ENCODE measurements around the gene DOCK9.
A peak's percentile ranks its signal among the peaks of the same experiment; 100 is the strongest.

Gene DOCK9

GRCh38 chr13:98977568-98978265, at the start of gene DOCK9:
Gene DOCK9 (minus strand): TSS chr13:98978064. CDS start chr13:98977909, 155 bp downstream.
- DNase-seq (ENCODE audit: low spot score), result peak; percentile 65

DNA sequence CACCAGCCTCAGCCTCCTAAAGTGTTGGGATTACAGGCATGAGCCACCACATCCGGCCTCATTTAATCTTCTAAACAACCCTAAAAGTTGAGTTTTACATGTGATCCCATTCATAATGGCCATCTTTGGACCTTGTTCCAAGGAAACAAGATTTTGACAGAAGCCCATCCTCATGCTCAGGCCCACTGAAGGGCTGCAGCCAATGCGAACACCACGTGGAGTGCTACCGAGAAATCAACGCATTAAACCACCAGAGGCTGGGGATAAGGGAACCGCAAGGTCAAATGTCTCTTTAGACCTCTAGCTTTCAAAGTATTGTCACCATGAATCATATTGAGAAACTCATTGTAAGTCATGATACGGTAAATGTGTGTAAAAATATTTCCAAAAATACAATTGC, 49.4 kb upstream of the DOCK9 start:
- no peak for DNase-seq (ENCODE audit: low spot score)

GRCh38 chr13:99022941-99023340, 45.1 kb upstream of the DOCK9 start:
- no peak for DNase-seq (ENCODE audit: low spot score)

- DNase-seq (ENCODE audit: low spot score), result peak; percentile 16
These were observed 40.7 kb upstream of the DOCK9 start for GRCh38 chr13:99018418-99019180.

- no peak for DNase-seq (ENCODE audit: low spot score)
These were observed 38.0 kb upstream of the DOCK9 start for GRCh38 chr13:99015606-99016490.

GRCh38 chr13:99014522-99014921, 36.7 kb upstream of the DOCK9 start:
- DNase-seq (ENCODE audit: low spot score), result no peak

DNA sequence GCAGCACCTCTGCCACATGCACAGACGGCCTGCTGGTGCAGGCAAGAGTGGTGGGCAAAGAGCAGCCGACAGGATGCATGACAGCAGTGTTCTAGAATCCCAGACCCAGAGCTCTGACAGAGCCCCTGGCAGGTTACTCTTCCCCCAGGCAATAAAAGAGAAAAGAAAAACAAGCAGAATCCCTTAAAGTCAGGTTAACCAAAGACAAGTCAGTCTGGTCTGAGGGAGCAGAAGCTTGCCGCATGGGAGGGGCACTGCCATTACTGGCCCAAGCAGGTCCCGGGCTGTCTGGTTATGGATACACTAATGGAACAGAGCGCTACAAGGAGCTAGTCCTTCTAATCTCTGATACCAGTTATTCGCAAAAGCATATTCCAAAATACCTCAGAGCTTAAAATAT, 36.1 kb upstream of the DOCK9 start:
- DNase-seq (ENCODE audit: low spot score), result no peak

DNA sequence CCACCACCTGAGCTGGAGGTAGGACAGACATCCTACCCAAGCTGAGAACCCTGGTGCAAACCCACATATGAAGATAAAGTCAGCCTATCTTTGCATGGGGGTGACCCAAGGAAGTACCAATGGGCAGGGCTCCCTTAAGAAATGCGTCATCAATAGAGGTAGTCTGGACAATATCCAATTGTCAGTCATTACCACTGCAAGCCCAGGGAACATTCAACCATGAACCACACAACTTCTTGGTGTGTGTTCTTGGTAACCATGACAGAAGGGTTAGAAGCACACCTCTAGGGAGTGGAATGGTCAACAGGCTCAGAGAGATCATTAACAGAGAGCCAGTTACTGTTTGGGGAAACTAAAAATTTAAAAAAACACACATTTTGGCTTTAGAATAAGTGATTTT, 34.7 kb upstream of the DOCK9 start:
- DNase-seq (ENCODE audit: low spot score), result no peak

GRCh38 chr13:99009987-99010551, 32.2 kb upstream of the DOCK9 start:
- DNase-seq (ENCODE audit: low spot score), result no peak

- no peak for DNase-seq (ENCODE audit: low spot score)
These were observed 30.7 kb upstream of the DOCK9 start for GRCh38 chr13:99008577-99008976.

GRCh38 chr13:99007414-99007986, 29.6 kb upstream of the DOCK9 start:
- DNase-seq (ENCODE audit: low spot score), result no peak

GRCh38 chr13:99005609-99006008, 27.7 kb upstream of the DOCK9 start:
- DNase-seq (ENCODE audit: low spot score), result no peak

DNA sequence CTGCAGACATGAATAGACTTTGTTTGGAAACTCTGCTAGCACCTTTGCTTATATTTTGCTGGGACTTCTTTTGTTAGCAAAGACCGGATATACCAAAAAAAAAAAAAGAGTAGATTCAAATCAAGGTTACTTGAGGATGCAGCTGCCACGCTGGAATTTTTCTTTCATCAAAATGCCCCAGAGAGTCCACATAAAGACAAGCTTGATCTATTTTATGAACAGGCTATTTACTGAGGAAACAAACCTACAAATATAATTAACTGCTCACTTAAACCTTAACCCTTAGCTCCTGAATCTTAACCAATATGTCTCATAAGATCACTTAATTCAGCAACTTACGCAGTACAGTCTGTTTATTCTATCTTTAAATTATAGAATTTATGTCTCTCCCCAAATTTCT, 27.1 kb upstream of the DOCK9 start:
- DNase-seq (ENCODE audit: low spot score), result no peak

DNA sequence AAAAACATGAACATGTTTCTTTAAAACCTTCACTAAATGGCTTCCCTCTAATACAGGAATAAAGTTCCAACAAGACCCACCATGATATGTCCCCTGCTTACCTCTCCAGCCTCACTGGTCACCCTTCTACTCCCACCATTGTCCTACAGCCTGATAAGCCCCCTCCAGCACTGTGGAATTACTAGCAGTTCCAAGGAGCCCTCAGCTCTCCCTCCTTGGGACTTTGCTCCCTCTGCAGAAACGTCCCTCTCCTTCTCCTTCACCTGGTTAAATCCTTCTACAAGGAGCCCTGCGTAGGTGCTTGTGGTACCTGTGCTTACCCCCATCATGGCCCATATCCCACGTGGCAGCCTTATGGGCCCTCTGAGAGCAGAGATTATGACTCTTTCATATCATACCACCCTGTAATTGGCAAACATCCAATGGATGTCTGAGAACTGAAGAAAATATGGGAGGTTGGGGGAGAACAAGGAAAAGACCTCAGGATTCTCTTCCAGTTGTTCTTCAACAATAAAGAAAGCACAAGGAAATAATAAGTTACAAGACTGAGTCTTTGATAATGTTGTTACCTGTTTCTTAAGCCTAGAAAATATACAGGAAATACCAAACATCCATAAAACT, 26.1 kb upstream of the DOCK9 start:
- DNase-seq (ENCODE audit: low spot score), result no peak

DNA sequence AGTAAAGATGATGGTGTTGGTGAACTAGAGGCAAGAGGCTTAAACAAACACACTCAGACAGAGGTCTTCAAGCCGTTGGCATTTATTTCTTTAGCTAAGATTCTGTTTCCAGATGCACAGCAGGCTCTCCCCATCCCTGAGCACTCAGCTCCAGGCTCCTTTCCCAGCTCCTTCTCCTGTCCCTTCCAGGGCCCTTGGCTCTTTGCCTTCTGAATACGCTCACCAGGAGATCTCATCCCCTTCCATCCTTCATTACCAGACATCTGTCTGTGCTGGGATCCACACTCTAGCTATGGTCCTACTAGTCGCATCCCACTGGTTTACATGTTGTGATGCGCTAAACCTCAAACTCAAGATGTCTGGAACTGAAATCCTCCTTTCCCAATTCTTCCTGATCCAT, 25.3 kb upstream of the DOCK9 start:
- DNase-seq (ENCODE audit: low spot score), result no peak

DNA sequence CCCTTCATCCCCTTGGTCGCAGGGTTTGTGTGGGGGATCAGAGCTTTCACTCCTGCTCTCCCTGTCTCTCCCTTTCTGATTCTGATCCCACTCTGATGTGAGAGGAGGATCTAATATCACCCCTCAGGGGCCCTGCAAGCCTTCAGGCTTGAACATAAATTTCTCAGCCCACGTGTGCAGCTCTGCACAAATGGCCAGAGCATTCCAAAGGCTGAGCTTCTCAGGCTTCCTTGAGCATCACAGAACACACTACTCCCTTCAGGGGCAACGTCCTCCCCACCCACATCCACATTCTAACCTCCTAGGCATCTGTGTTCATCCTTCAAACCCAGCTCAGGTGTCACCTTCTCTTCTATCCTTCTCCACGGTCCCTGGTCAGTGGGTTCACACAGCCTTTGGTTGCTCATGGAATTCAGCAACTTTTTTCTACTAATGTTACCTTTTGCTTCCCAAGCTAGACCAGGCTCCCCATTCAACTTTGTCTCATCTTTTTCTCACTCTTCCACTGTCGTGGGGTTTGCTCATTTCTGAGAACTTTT, 24.4 kb upstream of the DOCK9 start:
- DNase-seq (ENCODE audit: low spot score), result no peak

DNA sequence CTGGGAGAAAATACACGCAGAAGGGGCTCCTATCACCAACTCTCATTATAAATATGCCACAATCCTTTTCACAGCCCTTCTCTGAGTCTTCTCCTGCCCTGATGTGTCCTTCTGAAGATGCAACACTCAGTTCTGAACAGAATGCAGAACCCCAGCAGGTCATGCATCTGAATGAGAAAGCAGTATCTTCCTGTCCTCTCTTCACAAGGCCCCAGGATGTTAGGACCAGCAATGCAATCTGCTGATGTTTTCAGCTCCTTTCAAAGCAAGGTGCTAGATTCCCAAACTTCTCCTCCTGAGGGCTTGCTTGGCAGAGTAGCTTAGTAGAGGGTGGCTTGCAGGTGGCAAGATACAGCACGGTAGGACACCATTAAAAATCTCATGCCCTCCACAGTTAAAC, 22.3 kb upstream of the DOCK9 start:
- DNase-seq (ENCODE audit: low spot score), result no peak

- no peak for DNase-seq (ENCODE audit: low spot score)
These were observed 21.7 kb upstream of the DOCK9 start for GRCh38 chr13:98999639-98999952.

GRCh38 chr13:98998831-98999638, 21.2 kb upstream of the DOCK9 start:
- DNase-seq (ENCODE audit: low spot score), result no peak

Measured in AG08396 (cell line).